ENCODE results near the gene TBC1D2B.

TBC1D2B gene

DNA sequence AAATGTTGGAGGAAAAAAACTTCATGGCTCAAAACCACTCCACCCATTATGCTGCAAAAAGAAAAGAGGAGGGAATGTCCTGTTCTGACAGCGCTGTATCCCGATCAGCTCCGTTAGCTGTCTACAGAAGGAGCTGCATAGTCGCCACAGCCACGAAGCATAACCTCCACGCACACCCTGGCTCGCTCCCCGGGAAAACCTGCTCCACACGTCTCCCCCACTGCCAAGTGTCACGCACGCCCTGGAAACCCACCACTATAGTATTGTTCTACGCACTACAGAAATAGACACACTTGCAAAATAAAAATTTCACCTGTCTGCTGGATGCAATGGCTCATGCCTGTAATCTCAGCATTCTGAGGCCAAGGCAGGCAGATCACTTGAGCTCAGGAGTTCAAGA lies 55.8 kb downstream of the TBC1D2B start:
- H3K27me3 ChIP-seq (replicated peaks) = no peaks in the 10 kb centered on the region
- in situ Hi-C loops (cut with HindIII; ENCODE audit: low pct_ligation_motif_present, low sequenced_read_pairs) = no loop called here
- H3K27ac ChIP-seq = no peak overlapping the region
- DNase-seq = no peak
- peaks cover 50% of the 10 kb centered on the region for H3K36me3 ChIP-seq (replicated peaks)
- TF ChIP-seq, protein P1, sequence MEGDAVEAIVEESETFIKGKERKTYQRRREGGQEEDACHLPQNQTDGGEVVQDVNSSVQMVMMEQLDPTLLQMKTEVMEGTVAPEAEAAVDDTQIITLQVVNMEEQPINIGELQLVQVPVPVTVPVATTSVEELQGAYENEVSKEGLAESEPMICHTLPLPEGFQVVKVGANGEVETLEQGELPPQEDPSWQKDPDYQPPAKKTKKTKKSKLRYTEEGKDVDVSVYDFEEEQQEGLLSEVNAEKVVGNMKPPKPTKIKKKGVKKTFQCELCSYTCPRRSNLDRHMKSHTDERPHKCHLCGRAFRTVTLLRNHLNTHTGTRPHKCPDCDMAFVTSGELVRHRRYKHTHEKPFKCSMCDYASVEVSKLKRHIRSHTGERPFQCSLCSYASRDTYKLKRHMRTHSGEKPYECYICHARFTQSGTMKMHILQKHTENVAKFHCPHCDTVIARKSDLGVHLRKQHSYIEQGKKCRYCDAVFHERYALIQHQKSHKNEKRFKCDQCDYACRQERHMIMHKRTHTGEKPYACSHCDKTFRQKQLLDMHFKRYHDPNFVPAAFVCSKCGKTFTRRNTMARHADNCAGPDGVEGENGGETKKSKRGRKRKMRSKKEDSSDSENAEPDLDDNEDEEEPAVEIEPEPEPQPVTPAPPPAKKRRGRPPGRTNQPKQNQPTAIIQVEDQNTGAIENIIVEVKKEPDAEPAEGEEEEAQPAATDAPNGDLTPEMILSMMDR (IDR thresholded peaks at IDR 0.05; ENCODE audit: low read depth, low read length, missing control alignments) = no peak
- no peak overlapping the region for H3K4me3 ChIP-seq (ENCODE audit: low read depth, low read length)

DNA sequence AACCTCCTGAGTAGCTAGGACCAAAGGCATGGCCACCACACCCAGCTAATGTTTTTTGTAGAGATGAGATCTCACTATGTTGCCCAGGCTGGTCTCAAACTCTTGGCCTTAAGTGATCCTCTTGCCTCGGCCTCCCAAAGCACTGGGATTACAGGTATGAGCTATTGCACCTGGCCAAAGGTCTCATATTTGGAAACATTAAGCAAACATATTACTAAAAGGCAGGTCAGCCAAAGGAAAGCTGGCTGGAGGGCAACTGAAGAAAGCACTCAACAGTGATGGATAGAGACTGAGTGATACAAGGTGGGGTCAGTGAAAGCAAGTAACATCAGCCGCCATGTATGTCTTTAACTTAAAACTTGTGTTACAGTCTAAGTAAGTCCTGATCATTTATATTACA lies 57.5 kb downstream of the TBC1D2B start:
- TF ChIP-seq, protein P1 (IDR thresholded peaks at IDR 0.05; ENCODE audit: low read depth, low read length, missing control alignments) = no peak
- H3K27me3 ChIP-seq (replicated peaks) = no peaks in the 10 kb centered on the region
- no peak overlapping the region for H3K4me3 ChIP-seq (ENCODE audit: low read depth, low read length)
- in situ Hi-C loops (cut with HindIII; ENCODE audit: low pct_ligation_motif_present, low sequenced_read_pairs) = no loop called here
- no peak for DNase-seq
- no peak overlapping the region for H3K27ac ChIP-seq
- H3K36me3 ChIP-seq (replicated peaks) = peaks cover 54% of the 10 kb centered on the region

DNA sequence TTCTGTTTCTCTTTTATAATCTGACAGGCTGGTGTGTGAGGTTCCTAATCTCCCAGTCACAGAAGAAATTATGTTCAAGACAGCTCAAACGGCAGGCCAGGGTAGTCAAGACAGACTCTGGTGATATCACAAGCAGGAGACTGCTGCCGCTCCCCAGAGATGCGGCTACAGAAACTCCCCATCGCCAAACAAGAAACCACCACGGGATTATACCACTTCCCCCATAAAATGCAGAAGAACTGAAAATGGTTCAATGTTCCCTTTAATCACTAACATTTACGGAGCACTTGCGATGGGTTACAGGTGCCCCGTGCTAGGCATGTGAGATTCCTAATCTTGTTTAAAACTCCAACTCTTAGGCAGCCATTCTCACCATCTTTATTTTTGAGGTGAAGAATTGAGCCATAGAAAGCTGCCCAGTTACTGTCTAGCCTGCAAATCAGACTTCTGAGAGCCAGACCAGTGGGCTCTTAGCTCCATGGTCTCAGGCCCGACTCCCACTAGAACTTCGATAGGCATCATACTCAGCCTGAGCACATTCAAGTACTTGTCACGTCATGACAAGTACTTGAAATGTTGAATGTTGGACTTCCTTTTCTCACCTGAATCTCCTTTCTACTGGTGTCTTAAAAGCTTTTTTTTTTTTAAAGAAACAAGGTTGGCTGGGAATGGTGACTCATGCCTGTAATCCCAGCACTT lies 58.4 kb downstream of the TBC1D2B start:
- in situ Hi-C loops (cut with HindIII; ENCODE audit: low pct_ligation_motif_present, low sequenced_read_pairs) = no loop called here
- TF ChIP-seq, protein P1 (IDR thresholded peaks at IDR 0.05; ENCODE audit: low read depth, low read length, missing control alignments) = no peak
- no peak for DNase-seq
- Histone ChIP-seq H3K4me3 (ENCODE audit: low read depth, low read length) (no peak overlapping the region), H3K27ac (no peak overlapping the region), H3K36me3 (replicated peaks) (peaks cover 49% of the 10 kb centered on the region), H3K27me3 (replicated peaks) (no peaks in the 10 kb centered on the region)

DNA sequence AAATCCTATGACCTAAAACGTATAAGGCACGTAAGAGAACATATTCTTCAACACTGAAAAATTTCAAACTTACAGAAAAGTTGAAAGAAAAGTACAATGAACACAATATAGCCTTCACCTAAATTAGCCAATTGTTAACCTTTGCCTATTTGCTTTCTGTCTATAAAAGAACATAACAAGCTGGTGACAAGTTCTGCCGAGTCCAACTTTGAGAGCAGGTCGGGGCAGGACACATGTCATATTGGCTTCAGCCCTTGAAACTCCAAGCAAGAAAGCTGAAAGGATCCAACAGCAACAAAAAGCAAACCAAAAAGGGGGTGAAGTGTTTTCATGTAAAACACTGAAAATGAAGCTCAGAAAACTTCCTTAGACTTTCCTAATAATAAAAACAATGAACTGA lies 59.1 kb downstream of the TBC1D2B start:
- Histone ChIP-seq H3K4me3 (ENCODE audit: low read depth, low read length) (no peak overlapping the region), H3K27me3 (replicated peaks) (no peaks in the 10 kb centered on the region), H3K27ac (no peak overlapping the region), H3K36me3 (replicated peaks) (peaks cover 52% of the 10 kb centered on the region)
- no peak for DNase-seq
- TF ChIP-seq, protein P1 (IDR thresholded peaks at IDR 0.05; ENCODE audit: low read depth, low read length, missing control alignments) = no peak
- in situ Hi-C loops (cut with HindIII; ENCODE audit: low pct_ligation_motif_present, low sequenced_read_pairs) = no loop called here

DNA sequence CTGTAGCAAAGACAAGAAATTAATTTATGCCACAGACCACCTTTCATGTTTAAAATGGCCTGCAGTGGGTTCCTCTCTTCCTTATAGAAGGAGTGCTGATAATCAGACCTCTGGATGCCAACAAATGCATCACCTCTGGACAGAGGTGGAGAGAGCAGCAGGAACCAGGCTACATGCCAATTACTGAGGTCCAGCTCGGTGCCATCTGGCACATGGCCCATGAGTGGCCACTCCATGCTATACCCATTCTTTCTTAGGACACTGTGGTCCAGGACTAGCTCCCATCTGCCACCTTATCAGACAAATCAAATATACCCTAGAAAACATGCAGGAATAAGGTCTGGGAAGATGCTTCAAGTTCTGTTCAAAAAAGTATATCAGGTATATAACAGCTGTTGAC lies 60.7 kb downstream of the TBC1D2B start:
- Histone ChIP-seq H3K4me3 (ENCODE audit: low read depth, low read length) (no peak overlapping the region), H3K36me3 (replicated peaks) (peaks cover 50% of the 10 kb centered on the region), H3K27ac (no peak overlapping the region), H3K27me3 (replicated peaks) (no peaks in the 10 kb centered on the region)
- no peak for DNase-seq
- in situ Hi-C loops (cut with HindIII; ENCODE audit: low pct_ligation_motif_present, low sequenced_read_pairs) = no loop called here
- TF ChIP-seq, protein P1 (IDR thresholded peaks at IDR 0.05; ENCODE audit: low read depth, low read length, missing control alignments) = no peak

DNA sequence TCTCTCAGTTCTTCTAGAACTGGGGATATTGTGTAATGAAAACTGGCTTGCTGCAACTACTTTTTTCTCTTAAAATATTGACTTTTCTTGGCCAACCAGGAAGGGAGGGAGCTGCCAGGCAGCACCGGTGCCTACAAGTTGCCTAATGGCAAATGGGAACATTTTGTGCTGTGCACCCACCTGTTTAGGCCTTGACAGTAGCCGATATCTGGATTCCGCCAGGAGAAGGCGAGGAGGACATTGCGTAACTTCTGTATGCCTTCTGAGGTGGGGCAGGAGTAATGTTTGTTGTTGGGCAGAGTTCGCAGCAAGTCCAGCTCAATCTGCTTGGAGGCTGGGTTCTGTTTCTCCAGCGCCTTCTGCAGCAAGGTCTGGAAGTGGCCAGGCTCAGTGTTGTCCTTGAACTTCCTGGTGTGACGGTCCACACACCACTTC lies 64.9 kb downstream of the TBC1D2B start:
- Histone ChIP-seq H3K27ac (no peak overlapping the region), H3K27me3 (replicated peaks) (no peaks in the 10 kb centered on the region), H3K4me3 (ENCODE audit: low read depth, low read length) (no peak overlapping the region), H3K36me3 (replicated peaks) (peaks cover 57% of the 10 kb centered on the region)
- no peak for DNase-seq
- TF ChIP-seq, protein P1 (IDR thresholded peaks at IDR 0.05; ENCODE audit: low read depth, low read length, missing control alignments) = no peak
- in situ Hi-C loops (cut with HindIII; ENCODE audit: low pct_ligation_motif_present, low sequenced_read_pairs) = no loop called here

All from brain microvascular endothelial cell (primary cell).